HK-2 (cell line): ENCODE measurements around the gene EPPIN.

ENCODE experiments used
- DNase-seq: peaks from one replicate; pipeline ENCODE4 v3.0.0-alpha.2; 2018; ENCODE audit not compliant: unreplicated experiment

EPPIN gene

DNA sequence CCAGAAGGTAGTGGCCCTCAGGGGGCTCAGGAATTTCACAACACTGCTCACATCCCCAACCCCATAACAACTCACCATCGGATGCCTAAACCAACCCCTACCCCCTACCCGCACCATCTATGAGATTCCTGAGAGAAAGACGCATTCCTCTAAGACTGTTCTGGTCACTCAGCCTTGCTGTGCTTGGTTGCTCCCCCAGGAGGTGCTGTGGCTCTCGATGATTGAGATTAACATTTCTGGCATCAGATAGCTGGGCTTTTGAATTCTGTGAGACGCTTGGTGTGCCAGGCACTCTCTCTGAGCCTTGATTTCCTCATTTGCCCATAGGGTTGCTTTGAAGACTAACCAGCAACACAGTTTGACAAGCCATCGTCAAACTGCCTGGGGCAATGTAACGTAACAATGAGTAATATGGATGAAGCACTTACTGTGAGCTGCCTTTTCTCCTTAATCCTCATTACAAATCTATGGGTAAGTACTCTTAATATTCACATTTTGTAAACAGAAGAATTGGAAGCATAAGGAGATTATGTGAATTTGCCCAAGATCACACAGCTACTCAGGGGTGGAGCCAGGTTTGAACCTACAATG, 8.9 kb downstream of the EPPIN start:
- no peak for DNase-seq

DNA sequence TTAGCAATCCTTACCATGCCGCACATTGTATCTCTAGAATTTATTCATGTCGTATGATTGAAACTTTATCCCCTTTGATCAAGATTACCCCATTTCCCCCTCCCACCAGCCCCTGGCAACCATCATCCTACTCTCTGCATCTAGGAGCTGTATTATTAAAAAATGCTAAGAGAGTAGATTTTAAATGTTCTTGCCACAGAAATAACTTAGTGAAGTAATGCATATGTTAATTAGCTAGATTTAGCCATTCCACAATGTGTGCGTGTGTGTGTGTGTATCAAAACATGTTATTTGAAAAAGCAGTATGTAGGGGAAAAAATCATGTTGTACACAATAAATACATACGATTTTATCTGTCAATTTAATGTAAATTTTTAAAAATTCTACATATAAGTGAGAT, 19.9 kb downstream of the EPPIN start:
- DNase-seq, result no peak

- DNase-seq, result no peak
These were observed 23.4 kb downstream of the EPPIN start for GRCh38 chr20:45523821-45524220.

DNA sequence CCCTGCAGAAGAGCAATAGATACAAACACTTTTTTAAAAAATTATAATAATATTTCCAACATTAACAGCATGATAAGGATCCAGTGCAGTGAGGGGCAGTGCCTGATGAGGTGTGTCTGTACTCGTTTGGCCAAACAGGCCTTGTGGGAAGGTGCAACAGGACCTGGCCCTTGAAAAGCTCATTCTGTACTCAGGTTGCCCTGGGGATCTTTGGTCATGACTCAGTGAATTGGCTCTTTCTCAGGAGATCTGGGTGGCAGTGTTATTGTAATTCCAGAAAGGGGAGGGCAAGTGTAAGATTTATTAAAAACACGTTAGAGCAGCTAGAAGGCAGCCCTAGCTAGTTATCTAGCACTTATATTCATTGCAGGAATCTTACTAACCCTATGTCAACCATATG, 28.9 kb downstream of the EPPIN start:
- no peak for DNase-seq

DNA sequence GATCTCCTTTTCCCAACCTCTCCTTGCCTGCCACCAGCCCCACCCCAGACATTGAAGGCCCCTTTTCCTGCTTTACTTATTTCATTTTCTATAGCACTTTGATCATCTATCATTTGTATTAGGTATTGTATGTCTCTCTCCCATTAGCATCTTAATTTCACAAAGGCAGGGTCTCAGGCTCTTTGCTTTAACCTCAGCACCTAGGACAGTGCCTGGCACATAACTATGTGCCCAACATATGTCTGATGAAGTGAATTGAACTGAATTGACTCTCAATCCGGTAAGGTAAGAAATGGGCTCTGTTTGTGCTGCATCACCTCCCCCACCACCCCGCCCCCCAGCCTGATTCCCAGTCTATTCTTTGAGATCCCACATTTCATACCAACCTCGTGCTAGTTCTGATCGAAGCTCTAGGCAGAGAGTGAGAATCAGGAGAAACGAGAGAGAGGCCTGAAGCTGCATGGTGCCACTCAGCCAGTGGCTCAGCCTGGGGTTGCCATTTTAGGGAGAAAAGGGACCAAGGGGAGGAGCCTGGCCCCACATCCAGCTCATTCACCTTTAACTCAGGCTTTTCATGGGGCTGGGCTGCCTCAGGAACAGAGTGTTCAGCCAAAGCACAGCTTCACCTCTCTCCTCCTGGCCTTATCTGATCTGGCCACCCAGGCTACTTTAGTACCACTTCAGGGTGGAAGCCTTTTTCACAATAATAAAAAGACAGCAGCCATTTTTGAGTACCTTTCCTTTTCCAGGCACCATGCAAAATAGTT, 31.9 kb downstream of the EPPIN start, which contains the start of gene SPINT3:
Gene SPINT3 (minus strand): TSS at position 476 of the 767 bp plus-strand sequence. CDS start 14 bp downstream, at position 462.
- DNase-seq, result no peak

GRCh38 chr20:45510242-45510862, 36.8 kb downstream of the EPPIN start:
- DNase-seq, result no peak

GRCh38 chr20:45509091-45509490, 38.1 kb downstream of the EPPIN start:
- DNase-seq, result no peak

GRCh38 chr20:45508068-45508886, 38.9 kb downstream of the EPPIN start:
- no peak for DNase-seq

DNA sequence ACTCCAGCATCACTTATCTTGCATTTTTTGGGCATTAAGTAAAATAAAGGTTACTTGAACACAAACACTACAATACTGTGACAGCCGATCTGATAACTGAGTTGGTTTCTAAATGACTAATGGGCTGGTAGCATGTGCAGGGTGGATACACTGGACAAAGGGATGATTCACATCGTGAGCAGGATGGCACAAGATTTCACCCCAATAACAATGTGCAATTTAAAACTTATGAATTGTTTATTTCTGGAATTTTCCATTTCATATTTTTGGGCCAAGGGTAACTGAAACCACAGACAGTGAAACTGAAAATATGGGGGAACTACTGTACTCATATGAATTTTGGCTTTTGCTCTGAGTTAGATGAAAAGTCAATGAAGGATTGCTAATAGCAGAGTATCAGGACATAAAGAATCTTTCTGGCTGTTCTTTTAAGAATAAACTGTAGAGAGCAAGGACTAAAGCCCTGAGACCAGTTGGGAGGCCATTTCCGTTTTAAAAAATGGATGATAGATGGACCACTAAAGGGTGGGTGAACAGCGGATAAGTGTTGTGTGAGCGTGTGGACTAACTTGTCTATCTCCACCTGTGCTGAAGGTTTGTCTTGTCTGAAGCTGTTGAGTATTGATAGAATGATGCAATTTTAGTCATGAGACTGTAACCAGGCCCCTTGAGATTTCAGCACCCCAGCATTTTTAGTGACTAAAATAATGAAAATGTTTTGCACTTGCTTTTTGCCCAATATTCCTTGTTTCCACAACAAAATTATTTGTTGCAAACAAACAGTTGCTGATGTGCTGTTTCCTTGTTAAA, 40.0 kb downstream of the EPPIN start:
- DNase-seq, result no peak

DNA sequence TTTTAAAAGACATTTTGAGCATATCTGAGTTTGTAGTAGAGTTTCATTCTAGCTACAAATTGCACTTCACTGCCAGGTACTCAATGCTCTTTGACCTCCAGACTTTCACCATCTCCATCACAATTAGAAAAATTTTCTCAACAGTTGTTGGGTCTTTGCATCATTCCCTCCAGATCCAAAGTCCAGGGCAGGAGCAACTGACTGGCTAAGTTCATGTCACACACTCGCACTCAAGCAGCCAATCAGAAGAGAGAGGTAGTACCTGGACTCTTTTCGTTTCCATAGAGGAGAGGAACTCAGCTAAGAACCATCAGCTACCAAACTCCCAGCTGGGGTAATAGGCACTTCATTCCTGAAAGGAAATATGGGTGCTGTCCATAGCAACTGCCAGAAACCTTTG, 40.8 kb downstream of the EPPIN start:
- no peak for DNase-seq

DNA sequence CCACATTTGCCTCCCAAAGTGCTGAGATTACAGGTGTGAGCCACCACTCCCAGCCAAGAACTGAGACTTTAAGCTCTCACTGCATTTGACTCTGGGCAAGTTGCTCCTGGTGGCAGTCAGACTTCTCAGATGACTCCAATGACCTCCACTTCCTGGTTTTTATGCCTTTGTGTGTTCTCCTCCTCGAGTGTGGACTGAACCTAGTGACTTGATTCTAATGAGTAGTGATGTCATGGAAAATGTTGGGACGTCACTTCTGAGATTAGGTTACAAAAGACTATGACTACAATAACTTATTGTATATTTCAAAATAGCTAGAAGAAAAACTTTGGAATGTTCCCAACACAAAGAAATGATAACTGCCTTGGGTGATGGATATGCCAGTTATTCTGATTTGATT, 43.8 kb downstream of the EPPIN start:
- DNase-seq, result no peak

- DNase-seq, result no peak
These were observed 44.6 kb downstream of the EPPIN start for GRCh38 chr20:45502561-45502960.

DNA sequence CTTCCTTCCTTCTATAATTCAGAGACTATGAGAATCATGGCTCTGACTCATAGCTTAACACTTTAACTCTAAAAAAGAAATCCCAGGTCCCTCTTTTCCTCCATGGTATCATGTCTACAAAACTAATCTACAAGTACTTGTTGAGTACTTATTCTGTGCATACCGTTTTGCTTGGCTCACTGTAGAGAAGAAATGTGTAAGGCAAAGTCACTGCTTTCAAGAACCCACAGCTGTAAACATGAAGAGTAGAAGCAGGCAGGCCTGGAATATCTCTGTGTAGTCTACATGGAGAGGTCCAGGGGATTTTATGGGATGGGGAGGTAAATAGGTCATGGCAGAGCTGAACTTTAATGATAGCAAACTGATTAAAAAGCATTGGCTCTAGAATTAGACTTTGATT, 45.6 kb downstream of the EPPIN start:
- no peak for DNase-seq

GRCh38 chr20:45500022-45500421, 47.2 kb downstream of the EPPIN start:
- no peak for DNase-seq

DNA sequence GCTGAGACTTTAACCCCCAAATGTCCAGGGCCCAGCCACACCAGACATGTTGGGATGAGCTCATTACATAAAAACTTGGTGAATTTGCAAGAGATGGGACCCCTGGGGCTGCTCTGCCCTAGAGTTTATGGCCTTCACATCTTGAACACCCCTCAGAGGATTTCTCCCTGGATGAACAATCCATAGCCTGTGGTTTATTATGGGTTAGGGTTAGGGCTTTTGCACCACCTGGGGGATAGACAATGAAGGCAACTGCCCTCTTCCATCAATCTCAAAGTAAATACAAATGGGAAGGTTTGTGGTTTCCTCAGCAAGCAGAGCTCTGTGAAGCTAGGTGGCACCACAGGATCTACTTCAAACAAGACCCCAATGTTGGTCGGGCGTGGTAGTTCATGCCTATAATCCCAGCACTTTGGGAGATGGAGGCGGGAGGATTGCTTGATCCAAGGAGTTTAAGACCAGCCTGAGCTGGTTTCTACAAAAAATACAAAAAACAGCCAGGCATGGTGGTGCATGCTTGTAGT, 49.2 kb downstream of the EPPIN start:
- no peak for DNase-seq

DNA sequence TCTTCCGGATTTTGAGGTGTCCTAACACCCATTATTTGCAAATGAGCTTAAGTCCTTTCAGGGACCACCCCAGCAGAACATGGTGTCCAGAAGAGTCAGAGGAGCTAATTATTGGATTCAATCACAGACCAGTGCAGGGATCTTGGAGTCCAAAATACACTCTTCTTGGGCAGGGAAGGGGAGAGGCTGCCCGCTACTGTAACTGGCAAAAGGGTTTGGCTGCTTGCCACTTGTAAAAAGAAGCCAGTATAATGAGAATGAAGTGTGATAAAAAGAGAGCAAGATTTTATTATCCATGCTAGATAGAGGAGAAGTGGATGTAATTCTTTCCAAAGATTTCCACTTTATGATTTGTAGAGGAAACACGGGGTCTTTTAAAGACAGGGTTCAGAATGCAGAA, 51.0 kb downstream of the EPPIN start:
- DNase-seq, result no peak

- no peak for DNase-seq
These were observed 51.7 kb downstream of the EPPIN start for GRCh38 chr20:45495501-45495941.
